Kidney (tissue), 14 donors: ENCODE measurements around the gene RHOT2. TPM values are rescaled to one million over a fixed set of nuclear protein-coding genes. Genes with fewer than 3 reads are reported as not detected.

Experiments used
- DNase-seq, 5 donors: peaks; one replicate each; pipeline ENCODE4 v3.0.0-alpha.2; 2013 to 2020
- FAIRE-seq: peaks from 2 replicates; lab custom pipeline; 2012; peaks lifted over from hg19 to GRCh38; lab: Jason Lieb, UNC
- H3K27ac ChIP-seq, 2 donors: one replicate each; pipeline ENCODE4 v1.7.0; 2013; ENCODE audit warnings: low read depth in 2 of 2, low read length in 2 of 2, inconsistent platforms in 1 of 2
- H3K27me3 ChIP-seq: one replicate; pipeline ENCODE4 v1.7.1; 2013; ENCODE audit warnings: low read length, inconsistent platforms; ENCODE audit not compliant: control insufficient read depth, insufficient read depth
- H3K36me3 ChIP-seq, 3 donors: one replicate each; pipeline versions ENCODE4 v1.7.0 to v1.7.1; 2013; ENCODE audit warnings: low read length in 3 of 3, control low read depth in 1 of 3, inconsistent platforms in 1 of 3; ENCODE audit not compliant: insufficient read depth in 3 of 3, control insufficient read depth in 2 of 3
- H3K4me1 ChIP-seq, 3 donors: one replicate each; pipeline versions ENCODE4 v1.7.0 to v1.7.1; 2013; ENCODE audit warnings: low read length in 3 of 3, inconsistent platforms in 1 of 3, low read depth in 1 of 3; ENCODE audit not compliant: control insufficient read depth in 2 of 3, insufficient read depth in 2 of 3
- H3K4me3 ChIP-seq, 3 donors: one replicate each; pipeline versions ENCODE4 v1.7.0 to v1.8.1; 2013; ENCODE audit warnings: low read length in 3 of 3, control low read depth in 1 of 3, inconsistent platforms in 1 of 3
- H3K9ac ChIP-seq, 3 donors: one replicate each; pipeline versions ENCODE4 v1.7.0 to v1.7.1; 2013; ENCODE audit warnings: low read length in 3 of 3, control low read depth in 1 of 3, inconsistent platforms in 1 of 3
- H3K9me3 ChIP-seq, 3 donors: one replicate each; pipeline versions ENCODE4 v1.7.0 to v1.7.1; 2013; ENCODE audit warnings: low read length in 3 of 3, control low read depth in 1 of 3, inconsistent platforms in 1 of 3; ENCODE audit not compliant: control insufficient read depth in 2 of 3, insufficient read depth in 1 of 3
- intact Hi-C: fragments of 100-400 bp; cut with DNase I; formaldehyde crosslinking; loops from one replicate; pipeline ENCODE4 v1.11.1; 2022
- polyA plus RNA-seq: library from polyadenylated mRNA; stranded (reverse); fragments of 350-450 nt; fragmentation: Illumina TruSeq; extraction: RNeasy Lipid Tissue Mini Kit (QIAGEN cat#74804); gene quantifications from one replicate; pipeline ENCODE4 v1.2.3, GENCODE V29; 2014; ENCODE audit warnings: low read depth, low replicate concordance; ENCODE audit not compliant: insufficient read depth
- total RNA-seq: library from RNA; stranded (reverse); fragmentation: NEBNext Ultra II Directional; extraction: Animal tissue kit (Norgen Biotek cat#: 25700); gene quantifications from one replicate; pipeline ENCODE4 v1.2.1, GENCODE V29; 2021
- TF ChIP-seq, protein P1 (sequence below): IDR thresholded peaks from 3 replicates; pipeline ENCODE4 v1.5.1; 2012; ENCODE audit warnings: mild to moderate bottlenecking, moderate library complexity, borderline replicate concordance; ENCODE audit not compliant: insufficient read depth; ENCODE audit errors: extremely low read depth
- donor health status: control.
- donor health status: control.
- donor health status: control.
- donor health status: control.
- donor health status: control.
- donor health status: DM: yes; HTN: yes; CAD: no.
- donor health status: Normal renal cell carcinoma (clear cell type).

RHOT2 gene
- total and polyA plus RNA-seq, 2 donors from 2014 or later: 90.5 to 117 TPM

DNA sequence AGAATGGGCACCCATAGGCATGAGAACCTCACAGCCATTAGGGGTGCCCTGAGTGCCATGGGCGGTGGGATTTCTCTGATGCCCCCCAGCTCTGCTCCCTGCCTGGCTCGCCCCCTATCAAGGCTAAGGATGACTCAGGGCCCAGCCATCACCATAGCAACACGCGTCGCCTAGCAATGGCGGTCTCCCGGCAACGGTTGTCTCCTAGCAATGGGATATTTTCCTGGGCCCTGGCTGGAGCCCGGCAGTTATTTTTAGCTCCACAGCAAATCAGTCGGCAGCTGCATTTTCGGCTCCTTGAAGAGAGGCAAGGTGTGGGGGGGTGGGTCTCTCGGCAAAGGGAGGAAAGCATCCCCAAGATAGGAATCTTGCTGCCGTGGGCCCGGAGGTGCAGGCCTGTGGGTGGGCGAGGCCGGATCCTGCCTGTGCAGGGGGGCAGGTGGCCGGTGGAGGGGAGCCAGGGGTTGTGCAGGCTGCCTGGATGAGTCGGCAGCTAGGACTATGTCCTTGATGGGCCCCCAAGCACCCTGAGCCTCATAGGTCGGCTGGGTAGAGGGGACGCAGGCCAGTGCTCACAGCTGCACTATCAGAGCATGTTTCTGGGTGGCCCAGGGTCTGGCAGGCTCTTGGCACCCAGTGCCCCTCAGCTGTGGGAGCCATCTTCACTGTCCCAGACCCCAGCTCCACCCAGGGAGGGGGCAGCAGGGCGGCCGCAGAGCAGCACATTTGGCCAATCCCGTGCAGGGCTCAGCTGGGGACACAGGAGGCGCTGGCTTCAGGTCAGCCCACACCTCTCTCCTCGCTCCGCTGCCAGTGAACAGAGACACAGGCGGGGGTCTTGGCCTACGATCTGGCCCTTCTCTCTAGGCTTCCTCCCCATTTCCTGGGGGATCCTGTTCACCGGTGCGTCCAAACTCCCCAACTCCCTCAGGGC, 41.9 kb downstream of the RHOT2 start:
- Histone ChIP-seq H3K36me3 (no peaks in the 10 kb centered on the region), H3K27me3 (peaks cover 6% of the 10 kb centered on the region), H3K4me3 (no peak overlapping the region), H3K9me3 (no peaks in the 10 kb centered on the region), H3K4me1 (peaks cover 0 to 6% (median 0%) of the 10 kb centered on the region in 3 donors), H3K27ac (no peak overlapping the region), H3K9ac (no peak overlapping the region)
- intact Hi-C loops: no loop called here
- DNase-seq (peak in 4 of 5 donors; percentile 72 to 87 (median 84)), FAIRE-seq (no peak)
- TF ChIP-seq, protein P1, sequence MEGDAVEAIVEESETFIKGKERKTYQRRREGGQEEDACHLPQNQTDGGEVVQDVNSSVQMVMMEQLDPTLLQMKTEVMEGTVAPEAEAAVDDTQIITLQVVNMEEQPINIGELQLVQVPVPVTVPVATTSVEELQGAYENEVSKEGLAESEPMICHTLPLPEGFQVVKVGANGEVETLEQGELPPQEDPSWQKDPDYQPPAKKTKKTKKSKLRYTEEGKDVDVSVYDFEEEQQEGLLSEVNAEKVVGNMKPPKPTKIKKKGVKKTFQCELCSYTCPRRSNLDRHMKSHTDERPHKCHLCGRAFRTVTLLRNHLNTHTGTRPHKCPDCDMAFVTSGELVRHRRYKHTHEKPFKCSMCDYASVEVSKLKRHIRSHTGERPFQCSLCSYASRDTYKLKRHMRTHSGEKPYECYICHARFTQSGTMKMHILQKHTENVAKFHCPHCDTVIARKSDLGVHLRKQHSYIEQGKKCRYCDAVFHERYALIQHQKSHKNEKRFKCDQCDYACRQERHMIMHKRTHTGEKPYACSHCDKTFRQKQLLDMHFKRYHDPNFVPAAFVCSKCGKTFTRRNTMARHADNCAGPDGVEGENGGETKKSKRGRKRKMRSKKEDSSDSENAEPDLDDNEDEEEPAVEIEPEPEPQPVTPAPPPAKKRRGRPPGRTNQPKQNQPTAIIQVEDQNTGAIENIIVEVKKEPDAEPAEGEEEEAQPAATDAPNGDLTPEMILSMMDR: no peak

DNA sequence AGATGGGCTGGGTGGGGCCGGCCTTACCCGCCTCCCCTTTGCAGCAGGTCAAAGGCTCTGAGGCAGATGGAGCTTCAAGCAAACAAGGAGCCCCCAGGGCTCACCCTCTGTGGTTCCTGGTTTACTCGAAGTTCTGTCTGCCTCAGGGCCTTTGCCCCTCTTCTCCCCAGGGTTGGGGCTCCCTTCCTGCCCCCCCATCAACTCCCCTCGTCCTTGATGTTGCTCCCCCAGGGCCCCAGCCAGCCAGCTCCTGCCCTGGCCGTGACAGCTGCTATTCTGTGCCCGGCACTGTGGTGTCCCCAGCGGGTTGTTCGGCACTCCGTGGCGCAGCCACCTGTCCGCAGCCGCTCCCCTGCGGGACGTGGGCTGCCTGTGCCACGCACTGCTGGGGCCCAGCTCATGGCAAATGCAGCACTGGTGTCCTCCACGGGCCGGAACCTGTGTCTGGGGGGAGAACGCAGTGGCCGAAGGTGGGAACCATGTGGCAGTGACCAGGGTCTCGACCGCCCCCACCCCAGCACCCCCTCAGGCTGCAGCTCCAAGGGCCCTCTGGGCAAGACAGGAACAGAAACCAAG, 42.7 kb downstream of the RHOT2 start:
- no peak overlapping the region for H3K4me3 ChIP-seq
- no peaks in the 10 kb centered on the region for H3K36me3 ChIP-seq
- intact Hi-C loops: no loop called here
- FAIRE-seq: no peak
- no peak for DNase-seq
- H3K9ac ChIP-seq: no peak overlapping the region
- TF ChIP-seq, protein P1: no peak
- peaks cover 0 to 6% (median 0%) of the 10 kb centered on the region in 3 donors for H3K4me1 ChIP-seq
- H3K27me3 ChIP-seq: peaks cover 6% of the 10 kb centered on the region
- H3K9me3 ChIP-seq: no peaks in the 10 kb centered on the region
- H3K27ac ChIP-seq: no peak overlapping the region

DNA sequence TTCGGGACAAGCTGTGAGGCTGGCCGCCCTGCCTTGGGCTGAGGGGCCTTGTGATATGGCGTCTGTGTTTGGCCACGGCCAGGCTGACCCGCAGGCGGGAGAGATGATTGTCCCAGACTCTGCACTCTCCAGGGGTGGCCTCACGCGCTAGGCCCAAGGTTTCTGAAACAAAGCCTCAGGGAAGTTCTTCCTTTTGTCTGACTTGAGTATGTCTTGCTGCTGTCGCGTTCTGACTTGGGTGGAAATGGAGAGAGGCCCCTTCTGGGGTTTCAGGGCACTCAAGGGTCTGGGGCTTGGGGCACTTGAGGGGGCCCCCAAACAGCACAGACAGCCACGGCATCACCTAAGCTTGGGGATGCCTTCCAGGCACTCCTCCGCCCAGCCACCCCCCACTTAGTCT, 43.2 kb downstream of the RHOT2 start:
- Histone ChIP-seq H3K27ac (no peak overlapping the region), H3K4me3 (no peak overlapping the region), H3K4me1 (peaks cover 0 to 10% (median 0%) of the 10 kb centered on the region in 3 donors), H3K36me3 (no peaks in the 10 kb centered on the region), H3K27me3 (peaks cover 6% of the 10 kb centered on the region), H3K9me3 (no peaks in the 10 kb centered on the region), H3K9ac (no peak overlapping the region)
- DNase-seq (no peak), FAIRE-seq (no peak)
- intact Hi-C loops: no loop called here
- TF ChIP-seq, protein P1: no peak
